Endodermal cell (in vitro differentiated cells): ENCODE measurements around the gene ANXA7. TPM values are rescaled to one million over a fixed set of nuclear protein-coding genes. Genes with fewer than 3 reads are reported as not detected.

Experiments used
- DNase-seq: peaks from one replicate; pipeline ENCODE4 v3.0.0-alpha.2; 2017
- H3K27ac ChIP-seq: 2 replicates; pipeline ENCODE4 v1.5.1; 2013; ENCODE audit warnings: mild to moderate bottlenecking, low read depth, low read length, moderate library complexity
- H3K27me3 ChIP-seq: 2 replicates; pipeline ENCODE4 v1.6.1; 2013; ENCODE audit warnings: mild to moderate bottlenecking, low read length, moderate library complexity; ENCODE audit not compliant: insufficient read depth, control insufficient read depth, poor library complexity, severe bottlenecking
- H3K36me3 ChIP-seq: 2 replicates; pipeline ENCODE4 v1.7.0; 2013; ENCODE audit warnings: mild to moderate bottlenecking, low read length, moderate library complexity; ENCODE audit not compliant: control insufficient read depth, insufficient read depth
- H3K4me1 ChIP-seq: one replicate; pipeline ENCODE4 v1.7.0; 2013; ENCODE audit warnings: low read length; ENCODE audit not compliant: control insufficient read depth, insufficient read depth
- H3K4me3 ChIP-seq: 2 replicates; pipeline ENCODE4 v1.5.1; 2013; ENCODE audit warnings: mild to moderate bottlenecking, low read length, moderate library complexity
- H3K9ac ChIP-seq: 2 replicates; pipeline ENCODE4 v1.6.1; 2013; ENCODE audit warnings: mild to moderate bottlenecking, low read length, moderate library complexity; ENCODE audit not compliant: poor library complexity, severe bottlenecking; ENCODE audit errors: extremely low read depth
- H3K9me3 ChIP-seq: 2 replicates; pipeline ENCODE4 v1.6.1; 2013; ENCODE audit warnings: mild to moderate bottlenecking, low read length, moderate library complexity; ENCODE audit not compliant: control insufficient read depth
- H3K27ac Mint-ChIP-seq: 2 replicates; pipeline ENCODE4 v1.8.0; 2020; ENCODE audit warnings: mixed read lengths
- H3K27me3 Mint-ChIP-seq: 2 replicates; pipeline ENCODE4 v1.8.0; 2021; ENCODE audit warnings: mild to moderate bottlenecking, mixed read lengths; ENCODE audit not compliant: insufficient read depth
- H3K36me3 Mint-ChIP-seq: 2 replicates; pipeline ENCODE4 v1.8.0; 2020; ENCODE audit warnings: low read depth, mixed read lengths
- H3K4me1 Mint-ChIP-seq: 2 replicates; pipeline ENCODE4 v1.8.0; 2020; ENCODE audit warnings: mixed read lengths
- H3K4me3 Mint-ChIP-seq: 2 replicates; pipeline ENCODE4 v1.8.0; 2020; ENCODE audit warnings: mild to moderate bottlenecking, moderate library complexity, mixed read lengths
- H3K9me3 Mint-ChIP-seq: 2 replicates; pipeline ENCODE4 v1.8.0; 2020; ENCODE audit warnings: mild to moderate bottlenecking, mixed read lengths
- CTCF ChIP-seq: fragments of 200-600 bp; sonication (generic); conservative IDR thresholded peaks from 2 replicates; pipeline ENCODE4 v1.5.0; 2021; ENCODE audit warnings: antibody characterized with exemption, mild to moderate bottlenecking
- WGBS, 2 experiments: methylation state at CpG; one replicate each; pipeline versions ENCODE4 v1.1.5 to v1.1.7; 2013; ENCODE audit warnings: missing lambda C conversion rate in 2 of 2, mixed read lengths in 1 of 2; ENCODE audit not compliant: insufficient coverage in 1 of 2, insufficient read length in 1 of 2; 5-methylcytosine and 5-hydroxymethylcytosine counted together
- total RNA-seq, 2 donors: library from RNA; stranded (reverse); fragmentation: NEBNext Ultra II Directional in 1 of 2; extraction: Animal tissue kit (Norgen Biotek cat#: 25700) in 1 of 2; gene quantifications; 2 replicates in 1 of 2; 3 replicates in 1 of 2; pipeline ENCODE4 v1.2.1, GENCODE V29; 2021

ANXA7 gene
- total RNA-seq, 2 donors from 2014 or later, result 69.2 to 82.3 TPM

GRCh38 chr10:73410897-73411296 lies 3.0 kb downstream of the ANXA7 start:
- H3K36me3 Mint-ChIP-seq, result peaks cover 22% of the 10 kb centered on the region
- H3K27me3 Mint-ChIP-seq, result no peaks in the 10 kb centered on the region
- no peaks in the 10 kb centered on the region for H3K9me3 Mint-ChIP-seq
- no peak overlapping the region for H3K27ac ChIP-seq
- peaks cover 19% of the 10 kb centered on the region for H3K36me3 ChIP-seq
- H3K4me3 Mint-ChIP-seq, result no peak overlapping the region
- 92% methylated on average over 1 of the region's 1 CpG for WGBS, 2 experiments
- no peak for DNase-seq
- peaks cover 25% of the 10 kb centered on the region for H3K4me1 Mint-ChIP-seq
- no peak overlapping the region for H3K4me3 ChIP-seq
- H3K27me3 ChIP-seq, result no peaks in the 10 kb centered on the region
- no peak overlapping the region for H3K27ac Mint-ChIP-seq
- H3K4me1 ChIP-seq, result no peaks in the 10 kb centered on the region
- peaks cover 5% of the 10 kb centered on the region for H3K9me3 ChIP-seq
- no peak for TF ChIP-seq CTCF
- no peak overlapping the region for H3K9ac ChIP-seq

- no peaks in the 10 kb centered on the region for H3K27me3 ChIP-seq
- 79 to 91% methylated on average over 2 to 4 of the region's 4 CpGs for WGBS, 2 experiments
- peaks cover 5% of the 10 kb centered on the region for H3K9me3 ChIP-seq
- Mint-ChIP-seq H3K9me3 (no peaks in the 10 kb centered on the region), H3K27ac (no peak overlapping the region), H3K36me3 (peaks cover 22% of the 10 kb centered on the region), H3K4me3 (no peak overlapping the region), H3K4me1 (peaks cover 24% of the 10 kb centered on the region), H3K27me3 (no peaks in the 10 kb centered on the region)
- no peaks in the 10 kb centered on the region for H3K4me1 ChIP-seq
- peaks cover 19% of the 10 kb centered on the region for H3K36me3 ChIP-seq
- TF ChIP-seq CTCF, result no peak
- no peak overlapping the region for H3K9ac ChIP-seq
- no peak overlapping the region for H3K27ac ChIP-seq
- DNase-seq, result no peak
- H3K4me3 ChIP-seq, result peak overlapping the region; percentile 58
Observed at GRCh38 chr10:73408978-73409521, 4.8 kb downstream of the ANXA7 start.

GRCh38 chr10:73408061-73408460 lies 5.8 kb downstream of the ANXA7 start:
- Histone ChIP-seq H3K27me3 (no peaks in the 10 kb centered on the region), H3K4me3 (no peak overlapping the region), H3K4me1 (no peaks in the 10 kb centered on the region), H3K27ac (no peak overlapping the region), H3K9ac (no peak overlapping the region), H3K36me3 (peaks cover 22% of the 10 kb centered on the region), H3K9me3 (peaks cover 5% of the 10 kb centered on the region)
- 91 to 92% methylated on average over 4 to 5 of the region's 5 CpGs for WGBS, 2 experiments
- no peak overlapping the region for H3K4me3 Mint-ChIP-seq
- H3K36me3 Mint-ChIP-seq, result peaks cover 22% of the 10 kb centered on the region
- no peaks in the 10 kb centered on the region for H3K27me3 Mint-ChIP-seq
- no peak overlapping the region for H3K27ac Mint-ChIP-seq
- no peak for DNase-seq
- no peak for TF ChIP-seq CTCF
- peaks cover 24% of the 10 kb centered on the region for H3K4me1 Mint-ChIP-seq
- H3K9me3 Mint-ChIP-seq, result no peaks in the 10 kb centered on the region
